ENCODE data around the gene MAP4K3.

DNA sequence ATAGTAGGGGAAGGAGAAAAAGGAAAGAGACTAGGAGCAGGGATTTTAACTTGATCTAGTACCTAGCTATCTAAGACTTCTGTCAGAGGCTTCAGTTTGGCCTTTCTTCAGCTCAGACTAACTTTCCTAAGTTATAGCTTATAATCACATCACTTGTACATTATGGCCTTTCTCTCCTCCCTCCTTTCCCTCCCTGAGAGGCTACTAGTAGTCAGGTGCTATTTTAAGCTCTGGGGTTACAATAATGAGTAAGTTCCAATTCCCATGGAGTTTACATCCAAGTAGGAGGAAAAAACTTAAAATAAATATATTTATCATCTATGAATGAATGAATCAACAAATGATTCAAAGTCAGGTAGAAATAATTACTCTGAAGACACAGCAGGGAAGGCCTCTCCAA, 102.6 kb downstream of the MAP4K3 start:
- TF ChIP-seq POLR2A (IDR thresholded peaks at IDR 0.05; ENCODE audit: extremely low read depth, insufficient read length), result no peak
- TF ChIP-seq, protein P1, sequence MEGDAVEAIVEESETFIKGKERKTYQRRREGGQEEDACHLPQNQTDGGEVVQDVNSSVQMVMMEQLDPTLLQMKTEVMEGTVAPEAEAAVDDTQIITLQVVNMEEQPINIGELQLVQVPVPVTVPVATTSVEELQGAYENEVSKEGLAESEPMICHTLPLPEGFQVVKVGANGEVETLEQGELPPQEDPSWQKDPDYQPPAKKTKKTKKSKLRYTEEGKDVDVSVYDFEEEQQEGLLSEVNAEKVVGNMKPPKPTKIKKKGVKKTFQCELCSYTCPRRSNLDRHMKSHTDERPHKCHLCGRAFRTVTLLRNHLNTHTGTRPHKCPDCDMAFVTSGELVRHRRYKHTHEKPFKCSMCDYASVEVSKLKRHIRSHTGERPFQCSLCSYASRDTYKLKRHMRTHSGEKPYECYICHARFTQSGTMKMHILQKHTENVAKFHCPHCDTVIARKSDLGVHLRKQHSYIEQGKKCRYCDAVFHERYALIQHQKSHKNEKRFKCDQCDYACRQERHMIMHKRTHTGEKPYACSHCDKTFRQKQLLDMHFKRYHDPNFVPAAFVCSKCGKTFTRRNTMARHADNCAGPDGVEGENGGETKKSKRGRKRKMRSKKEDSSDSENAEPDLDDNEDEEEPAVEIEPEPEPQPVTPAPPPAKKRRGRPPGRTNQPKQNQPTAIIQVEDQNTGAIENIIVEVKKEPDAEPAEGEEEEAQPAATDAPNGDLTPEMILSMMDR (IDR thresholded peaks at IDR 0.05; ENCODE audit: low read depth, low read length), result no peak
